ENCODE results near the gene SYT2.

The SYT2 gene

DNA sequence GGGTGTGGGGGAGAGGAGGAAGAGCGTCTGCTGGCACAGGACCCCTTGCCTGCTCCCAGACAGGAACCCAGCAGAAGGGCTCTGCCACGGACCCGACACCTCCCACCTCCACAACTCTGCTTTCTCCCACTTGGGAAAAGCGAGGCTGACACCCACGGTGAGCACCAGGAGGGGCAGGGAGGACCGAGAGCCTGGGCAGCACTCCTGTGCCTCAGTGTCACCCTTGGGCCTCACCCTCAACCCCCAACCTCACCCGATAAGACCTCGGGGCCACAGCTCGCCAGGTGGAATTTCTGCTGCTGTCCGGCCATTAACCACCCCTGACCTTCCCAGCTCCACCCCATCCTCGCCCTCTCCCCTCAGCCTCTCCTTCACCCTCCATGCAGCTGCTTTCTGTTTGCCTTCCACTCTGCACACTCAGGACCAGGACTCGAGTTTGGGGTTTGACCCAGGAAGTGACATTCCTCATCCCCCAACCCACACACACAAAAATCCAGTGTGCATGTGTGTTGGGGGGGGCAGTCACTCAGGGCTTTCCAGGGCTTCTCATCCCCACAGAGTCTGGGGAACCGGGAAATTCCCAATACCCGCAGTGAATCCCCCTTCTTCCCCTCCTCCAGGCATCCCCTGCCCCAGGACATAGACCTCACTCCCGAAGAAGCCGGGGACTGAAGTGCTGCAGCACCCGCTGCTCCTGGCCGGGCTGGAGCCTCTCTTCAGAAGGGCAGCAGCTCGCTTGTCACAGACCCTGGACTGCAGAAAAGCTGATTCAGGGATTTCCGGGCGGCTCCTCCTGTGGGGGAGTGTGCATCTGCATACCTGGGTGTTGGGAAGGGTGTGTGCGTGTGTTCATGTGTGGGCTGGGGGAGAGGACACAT is 65.8 kb downstream of the SYT2 start:
- TF ChIP-seq, protein P1, sequence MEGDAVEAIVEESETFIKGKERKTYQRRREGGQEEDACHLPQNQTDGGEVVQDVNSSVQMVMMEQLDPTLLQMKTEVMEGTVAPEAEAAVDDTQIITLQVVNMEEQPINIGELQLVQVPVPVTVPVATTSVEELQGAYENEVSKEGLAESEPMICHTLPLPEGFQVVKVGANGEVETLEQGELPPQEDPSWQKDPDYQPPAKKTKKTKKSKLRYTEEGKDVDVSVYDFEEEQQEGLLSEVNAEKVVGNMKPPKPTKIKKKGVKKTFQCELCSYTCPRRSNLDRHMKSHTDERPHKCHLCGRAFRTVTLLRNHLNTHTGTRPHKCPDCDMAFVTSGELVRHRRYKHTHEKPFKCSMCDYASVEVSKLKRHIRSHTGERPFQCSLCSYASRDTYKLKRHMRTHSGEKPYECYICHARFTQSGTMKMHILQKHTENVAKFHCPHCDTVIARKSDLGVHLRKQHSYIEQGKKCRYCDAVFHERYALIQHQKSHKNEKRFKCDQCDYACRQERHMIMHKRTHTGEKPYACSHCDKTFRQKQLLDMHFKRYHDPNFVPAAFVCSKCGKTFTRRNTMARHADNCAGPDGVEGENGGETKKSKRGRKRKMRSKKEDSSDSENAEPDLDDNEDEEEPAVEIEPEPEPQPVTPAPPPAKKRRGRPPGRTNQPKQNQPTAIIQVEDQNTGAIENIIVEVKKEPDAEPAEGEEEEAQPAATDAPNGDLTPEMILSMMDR (IDR thresholded peaks at IDR 0.05): no peak

DNA sequence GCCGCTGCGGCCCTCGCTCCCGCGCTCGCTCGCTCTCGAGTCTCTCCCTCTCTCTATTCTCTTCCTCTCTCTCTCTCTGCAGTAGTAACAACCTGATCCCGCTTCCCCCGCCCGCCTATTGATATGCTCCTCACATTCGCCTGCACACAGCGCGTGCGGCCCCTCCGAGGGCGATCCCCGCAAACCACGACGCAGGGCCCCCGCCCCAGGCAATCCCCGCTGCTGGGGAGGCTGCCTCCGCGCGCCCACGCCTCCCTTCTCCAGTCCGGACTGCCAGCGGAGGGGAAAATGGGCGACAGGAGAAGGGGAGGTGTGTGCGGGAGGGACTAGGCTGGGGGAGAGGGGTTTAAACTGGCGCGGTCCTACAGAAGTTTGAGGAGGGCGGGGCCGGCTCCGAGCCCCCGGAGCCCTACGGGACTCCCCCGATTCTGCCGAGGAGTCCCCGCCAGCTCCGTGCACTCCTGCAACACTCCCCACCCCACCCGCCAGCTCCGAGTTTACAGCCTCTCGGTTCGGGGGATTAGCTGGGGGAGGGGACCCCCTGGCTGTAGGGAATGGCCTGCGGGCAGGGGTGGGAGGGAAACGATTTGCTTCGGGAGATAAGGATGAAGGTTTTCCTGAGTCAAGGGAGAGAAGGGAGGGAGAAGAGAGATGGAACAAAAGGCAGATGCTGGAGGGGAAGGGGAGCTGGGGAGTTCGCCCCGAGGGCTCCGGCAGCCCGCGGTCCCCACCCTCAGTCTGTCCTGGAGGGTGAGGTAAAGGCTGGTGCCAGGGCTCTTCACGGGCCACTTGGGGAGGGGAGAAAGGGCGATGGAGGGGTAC is 66.6 kb downstream of the SYT2 start:
- TF ChIP-seq, protein P1 (IDR thresholded peaks at IDR 0.05): no peak

DNA sequence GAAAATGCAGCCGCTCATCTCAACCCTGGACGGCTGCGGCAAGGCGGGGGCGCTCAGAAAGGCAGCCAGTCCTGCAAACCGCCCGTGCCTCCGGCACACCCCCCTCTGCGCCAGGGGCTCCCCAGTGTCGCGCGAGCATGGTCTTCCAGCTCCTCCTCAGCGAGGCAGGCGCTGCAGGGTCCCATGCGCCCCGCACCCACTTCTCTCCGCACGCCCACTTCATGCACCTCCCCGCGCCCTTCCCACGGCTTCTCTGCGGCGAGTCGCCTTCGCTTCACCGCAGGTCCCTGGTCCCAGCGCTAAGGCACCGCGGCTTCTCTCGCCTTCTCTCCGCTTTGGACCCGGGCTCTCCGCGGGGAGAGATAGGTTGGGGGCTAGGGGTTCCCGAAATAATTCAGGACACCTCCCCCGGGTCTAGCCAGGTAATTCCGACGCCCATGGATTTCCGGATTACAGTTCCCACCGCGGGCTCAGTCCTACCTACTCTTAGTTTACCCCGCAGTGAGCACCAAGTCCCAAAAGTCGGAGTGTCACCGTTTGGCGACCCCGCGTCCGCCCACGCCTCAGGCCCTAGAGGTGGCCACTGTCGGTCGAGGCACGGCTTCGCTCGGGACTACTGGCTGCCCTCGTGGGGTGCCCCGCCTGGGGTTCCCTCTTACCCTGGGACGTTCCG is 67.5 kb downstream of the SYT2 start:
- TF ChIP-seq, protein P1 (IDR thresholded peaks at IDR 0.05): no peak

DNA sequence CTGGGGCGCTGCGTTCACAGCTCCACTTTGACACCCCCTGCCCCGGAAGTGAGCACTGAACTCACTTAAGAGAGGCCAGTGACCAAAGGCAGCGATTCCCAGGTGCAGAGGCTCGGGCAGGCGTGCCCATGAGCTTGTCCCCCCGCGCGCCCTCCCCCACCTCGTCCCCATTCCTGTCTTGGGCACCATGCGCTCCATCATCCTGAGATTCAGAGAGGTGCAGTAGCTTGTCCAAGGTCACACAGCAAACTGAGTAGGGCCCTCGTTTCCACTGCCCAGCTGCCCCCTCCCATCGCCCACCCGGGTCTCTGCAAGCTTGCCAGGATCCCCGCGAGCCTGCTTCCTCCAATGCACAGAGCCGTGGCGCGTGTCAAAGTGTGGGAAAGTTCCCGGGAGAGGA is 68.0 kb downstream of the SYT2 start:
- TF ChIP-seq, protein P1 (IDR thresholded peaks at IDR 0.05): no peak

DNA sequence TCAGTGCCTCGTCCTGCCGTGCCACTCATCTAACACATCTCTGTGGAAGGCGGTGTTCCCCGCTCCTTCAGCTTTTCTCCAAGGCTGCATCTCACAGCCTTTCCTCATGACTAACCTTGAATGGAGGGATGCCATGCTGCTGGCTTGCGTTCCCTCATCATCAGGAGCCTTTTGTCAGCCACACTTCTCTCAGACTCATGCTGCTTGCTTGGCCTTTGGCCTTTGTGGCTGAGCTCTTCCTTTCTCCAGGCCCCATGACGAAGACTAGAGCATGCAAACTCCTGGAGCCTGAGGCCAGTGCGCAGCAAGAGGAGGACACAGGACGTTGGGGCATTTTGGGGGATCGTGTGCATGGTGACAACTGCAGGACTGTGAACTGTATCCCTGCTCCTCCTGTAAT is 70.8 kb downstream of the SYT2 start:
- TF ChIP-seq, protein P1 (IDR thresholded peaks at IDR 0.05): no peak

DNA sequence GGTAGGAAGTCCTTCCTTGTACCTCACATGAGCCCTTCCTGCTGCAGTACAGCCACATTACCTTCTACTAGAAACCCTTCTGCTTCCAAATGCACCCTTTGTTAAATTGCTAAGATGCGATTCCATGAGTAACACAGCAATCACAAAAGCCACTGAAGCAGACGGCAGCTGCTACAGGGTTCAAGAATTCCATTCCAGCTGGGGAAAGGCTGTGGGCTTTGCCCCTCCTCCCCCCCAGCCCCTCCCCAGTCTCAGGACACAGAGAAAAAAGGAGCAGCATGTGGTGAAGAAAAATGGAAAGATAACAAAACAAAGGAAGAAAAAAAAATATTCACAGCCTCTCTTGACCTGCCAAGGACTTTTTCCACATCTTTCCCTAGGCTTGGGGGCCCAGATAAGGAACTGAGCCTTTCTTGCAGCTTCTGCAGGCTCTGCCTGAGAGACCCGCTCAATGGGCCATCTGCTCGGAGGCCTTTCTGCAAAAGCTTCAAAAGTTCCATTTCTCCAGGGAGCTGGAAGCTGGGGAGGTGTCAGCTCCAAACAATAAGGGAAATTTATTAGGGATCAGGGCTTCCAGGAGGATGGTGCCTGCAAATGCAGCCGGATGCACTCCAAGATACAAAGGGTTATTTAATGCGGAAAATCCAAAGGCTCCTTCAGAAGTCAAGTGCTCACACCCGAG is 72.1 kb downstream of the SYT2 start:
- TF ChIP-seq, protein P1 (IDR thresholded peaks at IDR 0.05): no peak

DNA sequence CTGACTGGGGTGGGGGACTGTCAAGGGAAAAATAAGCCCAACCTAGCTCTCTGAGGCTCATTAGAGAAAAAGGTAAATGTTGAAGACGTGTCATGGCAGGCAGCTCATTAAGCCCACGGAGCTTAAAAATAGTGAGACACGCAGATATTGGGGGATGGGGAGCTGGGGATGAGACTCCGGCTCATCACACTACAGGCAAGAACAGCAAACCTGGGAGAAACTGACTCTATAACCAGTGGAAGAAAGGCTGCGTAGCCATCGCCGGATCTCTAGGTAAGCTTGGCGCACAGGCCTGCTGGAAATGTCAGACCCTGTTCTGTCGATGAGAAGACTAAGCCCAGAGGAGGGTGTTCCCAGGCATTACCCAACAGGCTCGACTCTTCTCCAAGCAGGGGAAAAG is 78.0 kb downstream of the SYT2 start:
- TF ChIP-seq, protein P1 (IDR thresholded peaks at IDR 0.05): no peak

Measured in LNCAP (cell line).